Epithelial cell of prostate (primary cell): Measurements from ENCODE around the gene RBKS.
A peak's percentile ranks its signal among the peaks of the same experiment; 100 is the strongest.

Experiments used
- DNase-seq: peaks from one replicate; pipeline ENCODE4 v3.0.0-alpha.2; 2011; ENCODE audit warnings: low read depth, low spot score
- H3K27ac ChIP-seq: fragments of 450-650 bp; 2 replicates; pipeline ENCODE4 v1.5.1; 2017; ENCODE audit warnings: mild to moderate bottlenecking

Gene RBKS

DNA sequence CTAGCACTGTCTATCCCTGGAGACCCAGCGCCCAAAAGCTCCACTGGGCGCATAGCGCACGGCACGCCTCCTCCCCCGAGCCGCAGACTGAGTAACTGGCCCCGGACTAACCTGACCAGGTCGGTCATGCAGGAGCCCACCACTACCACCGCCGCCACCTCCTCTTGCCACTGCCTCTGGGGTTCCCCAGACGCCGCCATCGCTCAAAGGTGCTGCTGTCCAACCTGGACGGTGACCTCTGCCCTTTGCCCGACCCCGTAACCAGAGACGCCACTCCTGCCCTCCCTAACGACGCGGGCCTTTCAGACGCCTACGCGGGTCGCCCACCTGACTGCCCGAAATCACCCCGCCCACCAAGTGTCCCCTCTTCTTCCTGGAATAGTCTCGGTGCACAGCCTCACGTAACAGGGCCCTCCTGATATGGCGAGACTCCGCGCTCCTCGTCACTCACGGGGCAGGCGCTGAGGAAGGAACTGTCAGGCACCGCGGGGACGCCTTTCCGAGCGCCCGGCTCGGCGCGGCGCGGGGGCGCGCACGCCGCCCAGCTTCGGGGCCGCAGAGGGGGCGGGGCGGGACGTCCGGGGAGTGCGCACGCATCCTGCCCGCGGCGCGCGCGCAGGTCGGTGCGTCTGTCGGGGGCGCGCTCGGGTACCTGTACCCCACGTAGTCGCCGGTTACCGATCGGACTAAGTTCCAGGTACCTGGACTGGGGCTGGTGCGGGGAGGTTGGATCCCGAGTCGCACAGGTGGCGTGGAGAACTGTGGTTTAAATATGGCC lies at the start of gene RBKS, which contains the start of gene BABAM2:
Gene RBKS, minus strand, starts transcription at position 242 of the 778 bp plus-strand sequence. Its CDS starts 42 bp downstream, at position 200.
Gene BABAM2, plus strand, starts transcription at position 584 of the 778 bp plus-strand sequence. CDS start 3,828 bp downstream, outside the sequence.
- peak within 1 kb of the TSS; percentile 91 for H3K27ac ChIP-seq
- no peak for DNase-seq

DNA sequence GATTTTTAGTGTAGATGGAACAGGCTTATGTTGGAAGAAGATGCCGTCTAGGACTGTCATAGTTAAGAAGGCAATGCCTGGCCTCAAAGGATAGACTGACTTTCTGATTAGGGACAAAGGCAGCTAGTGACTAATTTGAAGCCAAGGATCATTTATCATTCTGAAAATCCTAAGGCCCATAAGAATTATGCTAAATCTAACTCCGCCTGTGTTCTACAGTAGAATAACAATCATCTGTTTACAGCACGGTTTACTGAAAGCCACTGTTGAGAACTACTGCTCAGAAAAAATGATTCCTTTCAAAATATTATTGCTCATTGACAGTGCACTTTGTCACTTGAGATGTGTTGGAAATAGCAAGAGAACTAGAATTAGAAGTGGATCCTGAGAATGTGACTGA lies 44.8 kb upstream of the RBKS start:
- no peak for DNase-seq
- H3K27ac ChIP-seq: no peak overlapping the region

DNA sequence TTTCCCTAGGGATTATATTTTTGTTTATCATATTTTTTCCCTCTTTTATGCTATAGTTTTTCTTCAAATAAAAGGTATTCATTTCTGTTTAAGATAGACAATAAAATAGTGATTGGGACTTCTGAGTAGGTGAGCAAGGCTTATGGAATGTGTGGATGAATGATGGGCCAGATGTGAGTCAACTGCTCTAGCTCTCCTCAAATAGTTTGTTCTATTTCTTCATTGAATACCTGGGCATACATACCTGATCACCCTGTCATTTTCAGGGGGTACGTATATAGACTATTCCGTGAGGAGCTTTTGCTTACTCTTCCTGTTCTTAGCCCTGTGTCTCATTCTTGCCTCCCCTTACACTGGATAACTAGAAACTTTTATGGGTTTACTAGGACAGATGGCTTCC lies 42.2 kb upstream of the RBKS start:
- H3K27ac ChIP-seq: peak overlapping the region; percentile 77
- DNase-seq: peak; percentile 36

DNA sequence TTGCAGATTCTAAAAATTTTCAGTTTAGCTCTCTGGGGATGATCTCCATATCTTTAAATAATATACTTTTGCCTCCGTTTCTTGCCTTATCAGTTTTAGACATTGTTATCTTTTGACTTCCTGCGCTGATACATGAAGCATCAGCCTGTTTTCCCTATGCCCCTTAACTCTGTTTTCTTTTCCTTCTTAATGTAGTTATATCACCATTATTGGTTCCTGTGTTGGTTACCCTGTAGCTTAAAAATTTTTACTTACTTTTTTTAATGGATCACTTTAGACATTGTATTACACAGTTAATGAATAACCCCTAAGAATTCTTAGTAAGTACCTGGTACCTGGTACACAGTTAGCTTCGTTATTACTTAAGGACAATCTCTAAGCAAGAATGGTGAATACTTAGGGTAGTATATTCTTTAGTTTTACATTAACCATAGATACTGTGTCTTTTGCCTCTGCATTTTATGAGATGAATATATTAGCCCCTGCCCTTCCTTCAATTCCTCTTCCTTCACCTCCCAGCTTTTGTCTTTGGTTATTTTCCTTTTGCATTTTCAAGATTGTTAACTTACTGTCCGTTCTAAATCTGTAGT lies 41.3 kb upstream of the RBKS start:
- DNase-seq: no peak
- peak overlapping the region; percentile 77 for H3K27ac ChIP-seq

DNA sequence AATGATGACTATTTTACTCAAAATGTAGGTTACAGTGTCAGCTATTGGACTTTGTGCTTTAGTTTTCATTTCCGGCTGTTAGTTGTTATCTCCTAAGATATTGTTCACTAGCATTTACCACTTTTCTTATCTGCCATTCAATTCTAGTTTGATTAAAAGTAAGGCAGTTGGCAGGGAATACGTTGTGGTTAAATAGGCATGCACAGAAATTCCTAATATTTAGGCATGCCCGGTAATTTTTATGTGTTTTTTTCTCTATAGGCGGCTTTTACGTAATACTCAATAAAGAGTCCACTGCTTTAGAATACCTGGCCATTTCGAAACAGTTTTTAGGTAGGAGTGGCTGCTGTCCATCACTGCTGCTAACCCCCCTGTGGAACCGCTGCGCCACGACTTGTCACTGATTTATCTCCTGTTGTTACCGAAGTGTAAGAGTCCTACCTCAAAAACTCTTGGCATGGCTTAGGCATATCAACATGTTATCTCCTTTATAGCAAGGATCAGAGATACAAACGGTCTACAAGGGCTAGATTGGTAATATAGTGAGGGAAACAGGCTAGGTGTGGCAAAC lies 39.8 kb upstream of the RBKS start:
- no peak for DNase-seq

DNA sequence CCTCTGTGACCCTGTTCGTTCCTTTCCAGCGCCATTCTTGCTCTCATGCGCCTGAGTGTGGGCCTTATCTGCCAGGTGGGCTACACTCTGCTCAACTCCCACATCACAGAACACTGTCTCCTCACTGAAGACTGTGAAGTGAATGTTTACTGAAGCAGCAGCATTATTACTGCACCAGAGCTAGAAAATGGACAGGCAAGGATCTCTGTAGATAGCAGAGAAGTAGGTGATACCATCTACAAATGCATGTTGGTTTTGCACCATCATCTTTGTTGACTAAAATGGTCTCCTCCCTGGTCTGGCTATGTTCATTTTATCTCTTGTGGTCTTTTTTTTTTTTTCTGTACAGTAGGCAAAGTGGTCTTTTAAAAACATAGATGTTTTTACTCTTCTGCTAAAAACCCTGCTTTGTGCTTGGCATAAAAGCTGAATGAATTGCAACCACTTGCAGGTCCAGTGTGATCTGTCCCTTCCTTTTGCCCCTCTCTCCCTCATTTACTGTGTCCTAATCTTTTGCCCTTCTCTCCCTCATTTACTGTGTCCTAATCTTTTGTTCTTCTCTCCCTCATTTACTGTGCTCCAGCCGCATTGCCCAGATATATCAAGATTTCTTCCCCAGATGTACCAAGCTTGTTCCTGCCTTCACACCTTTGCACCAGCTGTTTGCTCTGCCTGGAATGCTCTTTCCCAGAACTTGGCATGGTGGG lies 35.7 kb upstream of the RBKS start:
- no peak overlapping the region for H3K27ac ChIP-seq
- DNase-seq: no peak

More for the DNA sequence above, 39.8 kb upstream of the RBKS start:
- H3K27ac ChIP-seq: no peak overlapping the region

DNA sequence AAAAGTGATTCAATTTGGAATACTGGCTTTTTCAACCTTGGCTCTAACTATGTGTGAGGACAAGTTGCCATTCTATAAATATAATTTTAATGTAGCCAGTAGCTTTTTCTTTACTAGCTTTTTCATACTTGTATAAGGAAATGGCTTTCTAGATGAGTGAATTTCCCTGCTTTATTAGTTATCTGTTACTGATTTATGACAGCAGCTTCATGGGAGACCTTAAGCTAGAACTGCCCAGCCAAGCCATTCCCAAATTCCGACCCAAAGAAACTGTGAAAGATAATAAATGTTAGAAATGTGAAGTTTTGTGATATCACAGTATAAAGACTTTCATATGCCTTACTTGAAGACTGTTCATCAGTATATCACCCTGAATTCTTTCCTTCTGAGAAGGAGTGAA lies 32.7 kb upstream of the RBKS start:
- DNase-seq: no peak
- no peak overlapping the region for H3K27ac ChIP-seq

DNA sequence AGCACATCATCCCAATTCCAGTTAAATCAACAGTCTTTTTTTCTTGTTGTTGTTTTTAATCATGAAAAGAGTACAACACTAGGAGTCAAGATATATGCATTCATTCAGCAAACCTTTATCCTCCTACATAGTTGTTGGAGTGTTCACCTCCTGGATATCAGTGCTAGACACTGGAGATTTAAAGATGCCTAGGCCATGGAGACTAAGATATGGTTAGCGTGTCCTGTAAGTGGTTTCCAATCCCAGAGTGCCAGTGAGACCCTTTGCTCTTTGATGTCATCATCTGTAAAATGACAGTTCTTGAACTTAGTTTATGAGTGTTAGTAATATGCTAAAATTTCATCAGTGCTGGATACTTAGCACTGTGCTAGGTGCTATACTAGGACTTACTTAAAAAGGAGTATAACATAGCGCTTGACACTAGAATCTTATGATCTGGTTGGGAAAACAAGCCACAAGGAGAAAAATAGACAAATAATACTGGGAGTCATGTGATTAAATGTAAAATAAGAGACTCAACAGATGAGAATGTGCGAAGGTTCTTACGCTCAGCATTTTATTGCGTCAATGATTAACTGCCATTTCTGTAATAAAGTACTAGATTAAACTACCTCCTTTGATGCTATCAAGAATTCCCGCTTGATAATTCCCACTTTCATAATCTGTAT lies 31.8 kb upstream of the RBKS start:
- no peak overlapping the region for H3K27ac ChIP-seq
- no peak for DNase-seq

DNA sequence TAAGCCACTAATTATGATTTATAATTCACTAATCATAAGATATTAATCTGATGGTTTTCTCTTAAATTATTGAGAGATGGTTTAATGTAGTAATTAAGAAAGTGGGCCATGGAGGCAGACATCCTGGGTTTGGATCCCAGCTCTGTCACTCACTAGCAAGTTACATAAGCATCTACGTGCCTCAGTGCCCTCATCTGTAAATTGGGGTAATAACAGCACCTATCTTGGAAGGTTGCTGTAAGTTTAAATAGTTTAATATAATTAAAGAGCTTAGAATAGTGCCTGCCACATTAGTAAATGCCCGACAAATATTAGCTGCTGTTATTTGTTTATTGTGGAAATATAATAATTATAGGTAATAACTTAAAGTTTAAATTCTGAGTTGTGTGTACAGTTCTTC lies 31.2 kb upstream of the RBKS start:
- DNase-seq: no peak
- H3K27ac ChIP-seq: no peak overlapping the region

DNA sequence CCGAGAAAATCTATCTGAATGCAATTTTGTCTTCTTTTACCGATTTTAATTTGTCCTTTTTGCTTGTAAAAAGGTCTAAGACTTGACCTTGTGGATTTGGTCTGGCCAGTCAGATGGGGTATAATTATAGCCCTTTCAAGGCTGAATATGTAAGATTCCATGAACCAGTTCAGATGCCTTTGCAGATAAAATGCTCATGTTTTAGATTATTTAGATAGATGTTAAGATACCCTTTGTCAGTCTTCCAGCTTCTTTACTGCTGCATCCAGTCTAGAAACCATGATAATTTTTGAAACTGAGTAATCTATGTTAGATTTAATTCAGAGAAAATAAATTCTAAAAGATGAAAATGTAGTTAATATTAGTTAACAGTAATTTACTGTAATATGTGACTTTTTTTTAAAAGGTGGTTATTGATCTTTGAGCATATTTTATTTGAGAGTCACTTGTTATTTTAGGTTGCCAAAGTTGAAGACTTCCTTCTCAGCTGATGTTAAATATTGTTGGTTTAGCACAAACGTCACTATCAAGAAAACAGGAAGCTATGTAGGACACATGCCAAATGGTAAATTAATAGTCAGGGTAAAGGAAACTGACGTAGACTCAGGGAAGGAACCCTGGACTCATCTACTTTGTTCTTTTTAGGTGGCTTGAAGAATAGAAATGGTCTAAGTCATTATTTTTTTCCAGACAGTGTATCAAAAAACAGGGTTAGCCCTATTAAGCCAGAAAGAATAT lies 30.1 kb upstream of the RBKS start:
- H3K27ac ChIP-seq: peak overlapping the region; percentile 36
- no peak for DNase-seq

DNA sequence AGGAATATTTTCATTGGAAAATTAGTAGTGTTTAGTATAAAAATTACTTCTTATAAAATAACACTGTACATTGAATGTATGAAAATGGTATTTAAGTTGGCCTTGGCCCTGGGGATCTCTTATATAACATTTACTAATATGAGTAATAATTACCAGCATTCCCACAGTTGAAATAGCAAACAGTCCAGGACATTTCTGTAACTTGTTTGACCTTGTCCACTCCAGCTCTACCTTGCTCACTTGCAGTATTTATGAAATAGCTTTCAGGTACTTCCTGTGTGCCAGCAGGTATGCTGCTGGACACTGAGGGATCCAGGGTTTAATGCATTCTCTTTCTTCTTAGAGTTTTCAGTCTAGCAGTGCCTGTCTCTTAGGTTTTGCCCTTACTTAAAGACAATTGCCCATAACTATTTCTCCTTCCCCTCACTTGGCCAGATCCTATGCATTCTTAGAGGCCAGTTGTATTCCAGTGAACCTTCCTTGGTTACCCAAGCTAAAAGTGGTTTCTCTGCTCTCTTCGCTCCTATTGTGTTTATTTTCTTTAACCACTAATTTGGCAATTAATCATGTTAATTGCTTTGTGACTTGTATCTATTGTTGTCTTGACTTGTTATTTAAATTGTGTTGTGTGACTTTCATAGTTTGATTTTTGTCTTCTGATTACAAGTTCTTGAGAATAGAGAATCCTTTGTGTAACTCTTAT lies 26.3 kb upstream of the RBKS start:
- DNase-seq: no peak

DNA sequence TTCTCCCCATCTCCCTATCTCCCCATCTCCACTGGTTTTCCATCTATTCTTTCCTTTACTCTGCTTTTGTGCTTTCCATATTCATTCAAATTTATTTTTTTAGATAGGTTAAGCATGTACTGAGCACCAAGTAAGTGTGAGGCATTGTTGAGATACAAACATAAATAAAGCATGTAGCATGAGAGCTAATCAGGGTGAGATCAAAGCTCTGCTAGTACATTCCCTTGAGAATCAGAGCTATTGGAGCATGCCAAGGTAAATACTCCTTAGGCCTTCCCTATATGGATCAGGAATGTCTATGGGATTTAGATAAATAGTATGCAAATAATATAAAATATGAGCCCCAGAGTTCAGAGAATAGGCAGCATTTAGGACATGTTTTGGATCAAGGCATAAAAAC lies 25.7 kb upstream of the RBKS start:
- DNase-seq: no peak
- H3K27ac ChIP-seq: peak overlapping the region; percentile 51

More for the DNA sequence above, 26.3 kb upstream of the RBKS start:
- peak overlapping the region; percentile 51 for H3K27ac ChIP-seq

DNA sequence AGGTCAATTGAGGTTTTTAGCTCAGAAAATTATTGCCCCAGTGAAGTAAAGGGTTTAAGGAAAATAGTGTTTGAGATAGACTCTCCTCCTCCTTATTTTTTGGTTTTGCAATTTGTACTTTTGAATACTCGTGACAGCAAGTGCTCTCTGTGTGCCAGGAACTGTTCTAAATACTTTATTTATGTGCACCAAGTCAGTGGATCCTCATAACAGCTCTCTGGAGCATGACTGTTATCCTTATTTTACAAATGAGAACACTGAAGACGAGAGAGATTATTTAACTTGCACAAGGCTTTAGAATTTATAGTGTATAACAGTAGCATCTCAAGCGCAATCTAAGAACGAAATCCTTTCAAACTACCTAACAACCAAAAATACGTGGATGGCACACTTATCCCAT lies 25.0 kb upstream of the RBKS start:
- DNase-seq: no peak
- peak overlapping the region; percentile 51 for H3K27ac ChIP-seq

DNA sequence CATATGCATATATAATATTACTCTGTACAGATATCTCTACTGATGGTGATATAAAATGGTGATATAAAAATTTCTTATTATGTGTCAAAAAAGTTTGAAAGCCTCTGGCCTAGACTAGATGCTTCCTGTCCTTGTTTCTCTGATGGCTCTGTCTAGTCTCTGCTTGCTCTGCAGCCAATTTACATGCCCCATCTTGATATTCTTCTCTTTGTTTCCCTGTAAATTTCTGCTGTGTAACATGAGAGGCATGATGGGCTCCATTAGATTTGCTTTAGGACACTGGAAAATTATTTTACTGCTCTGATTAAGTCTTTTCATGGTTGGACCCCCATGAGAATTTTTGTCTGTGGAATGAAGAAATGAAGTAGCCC lies 24.6 kb upstream of the RBKS start:
- DNase-seq: no peak
- peak overlapping the region; percentile 51 for H3K27ac ChIP-seq

DNA sequence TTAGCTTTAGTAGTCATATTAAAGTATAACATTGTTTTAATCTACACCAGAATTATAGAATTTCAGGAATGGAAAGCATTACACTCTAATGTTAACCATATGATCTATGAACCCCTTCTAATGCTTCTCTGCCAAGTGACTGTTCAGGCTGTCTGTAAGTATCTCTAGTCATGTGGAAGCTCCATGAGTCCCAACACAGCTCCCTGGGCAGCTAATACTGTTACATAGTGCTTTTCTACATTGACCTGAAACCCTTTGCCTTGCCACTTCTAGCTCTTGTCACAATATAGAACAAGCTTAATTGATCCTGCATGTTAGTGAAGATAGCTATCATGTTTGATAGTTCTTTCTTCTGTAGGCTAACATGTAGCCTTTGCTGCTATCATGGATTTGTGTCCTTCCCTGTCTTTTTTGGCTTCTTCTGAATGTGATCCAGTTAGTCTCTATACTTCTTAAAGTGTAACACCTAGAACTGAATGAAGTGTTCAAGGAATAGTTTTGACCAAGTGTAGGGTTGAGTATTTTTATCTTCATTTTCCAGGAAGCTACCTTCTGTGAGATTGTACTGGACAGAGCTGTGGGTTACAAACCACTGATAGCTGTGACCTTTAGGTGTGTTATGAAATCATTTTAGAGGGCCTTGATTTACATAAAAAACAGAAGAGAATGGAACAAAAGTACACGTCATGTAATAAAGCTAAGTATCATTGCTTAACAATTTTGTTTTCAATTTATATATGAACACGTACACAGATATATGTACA lies 24.0 kb upstream of the RBKS start:
- peak overlapping the region; percentile 51 for H3K27ac ChIP-seq

DNA sequence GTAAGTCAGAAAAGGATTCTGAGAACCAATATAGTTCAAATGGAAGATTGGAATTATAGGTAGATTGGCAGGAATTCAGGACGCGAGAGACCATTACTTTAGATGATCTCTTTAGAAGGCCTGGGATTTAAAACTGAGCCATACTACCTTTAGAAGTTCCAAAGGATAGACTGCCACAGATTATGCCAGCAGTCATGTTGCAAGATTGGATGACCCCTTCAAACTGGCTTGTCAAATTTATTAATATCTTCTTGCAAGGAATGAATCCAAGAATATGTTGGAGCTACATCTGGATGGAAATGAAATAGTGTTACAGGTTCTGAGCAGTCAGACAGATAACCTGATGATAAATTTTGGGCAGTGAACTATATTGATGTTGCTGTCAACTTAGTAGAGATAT lies 22.3 kb upstream of the RBKS start:
- DNase-seq: no peak

More for the DNA sequence above, 24.0 kb upstream of the RBKS start:
- DNase-seq: no peak

DNA sequence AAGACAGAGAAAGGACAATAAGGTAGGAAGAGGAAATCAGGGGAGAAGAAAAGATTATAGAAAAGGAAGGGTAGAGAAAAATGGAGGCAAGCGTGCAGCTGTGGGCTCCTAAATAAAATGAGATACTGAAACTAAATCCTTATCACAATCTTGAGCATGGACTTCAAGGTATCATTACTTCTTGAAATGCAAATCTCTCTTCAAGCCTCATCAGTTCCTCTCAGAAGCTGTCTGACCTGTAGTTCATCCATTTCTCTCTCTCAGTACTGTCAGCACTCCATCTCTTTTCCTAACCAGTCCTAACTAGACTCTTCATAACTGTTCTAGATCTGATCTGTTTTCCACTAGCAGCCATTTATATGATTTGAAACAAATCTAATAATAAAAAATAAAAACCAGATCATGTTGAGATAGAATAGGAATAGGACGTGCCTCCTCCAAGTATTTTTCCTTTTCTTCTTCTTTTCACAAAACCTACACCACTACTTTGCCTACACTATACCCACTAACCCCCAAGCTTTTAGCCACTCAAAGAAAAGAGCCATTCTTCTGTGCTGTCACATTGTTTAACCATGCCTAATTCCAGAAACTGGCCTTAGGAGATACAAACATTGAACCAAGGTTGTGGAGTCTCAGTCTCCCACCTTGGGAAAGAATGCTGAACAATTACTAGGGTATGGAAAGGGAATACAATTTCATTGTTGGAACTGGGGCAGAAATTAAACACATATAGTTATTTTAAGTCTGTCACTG lies 21.4 kb upstream of the RBKS start:
- no peak for DNase-seq

More for the DNA sequence above, 22.3 kb upstream of the RBKS start:
- H3K27ac ChIP-seq: no peak overlapping the region

DNA sequence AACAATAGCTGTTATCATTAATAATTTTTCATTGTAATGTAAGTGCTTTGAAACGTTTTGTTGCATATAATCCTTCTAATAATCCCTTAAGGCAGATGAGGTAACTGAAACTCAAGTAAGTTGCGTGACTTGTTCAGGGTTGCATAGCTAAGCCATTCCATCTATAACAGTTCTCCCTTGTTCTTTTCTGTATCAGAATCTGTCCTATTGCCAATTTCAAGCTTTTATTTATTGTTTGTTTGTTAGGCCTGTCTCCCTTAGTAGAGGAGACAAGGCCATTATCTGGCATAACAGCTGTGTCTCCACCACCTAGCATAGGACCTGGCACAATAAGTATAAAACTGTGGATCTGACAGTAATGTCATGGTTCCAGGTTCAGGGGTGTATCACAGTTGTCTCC lies 19.7 kb upstream of the RBKS start:
- no peak for DNase-seq

More for the DNA sequence above, 21.4 kb upstream of the RBKS start:
- H3K27ac ChIP-seq: no peak overlapping the region

More for the DNA sequence above, 19.7 kb upstream of the RBKS start:
- H3K27ac ChIP-seq: no peak overlapping the region
